Natural killer cell (primary cell): ENCODE results near the gene DOCK9. TPM values are rescaled to one million over a fixed set of nuclear protein-coding genes. Genes with fewer than 3 reads are reported as not detected.

ENCODE experiments used
- ATAC-seq, 3 donors: fragments of 150-1000 bp in 2 of 3; fragments of 200-7000 bp in 1 of 3; cut with Tn5 transposase; 1 replicate in 1 of 3; 2 replicates in 2 of 3; pipeline ENCODE4 v1.10.0; 2021; ENCODE audit warnings: mild to moderate bottlenecking in 2 of 3, moderate library complexity in 2 of 3
- DNase-seq, 2 donors: peaks; one replicate each; pipeline versions ENCODE4 v3.0.0 to v3.0.0-alpha.2; 2013 to 2021; ENCODE audit warnings: mixed read lengths in 1 of 2
- H3K27ac ChIP-seq: one replicate; pipeline ENCODE4 v1.5.1; 2013; ENCODE audit warnings: mild to moderate bottlenecking, low read length
- H3K27me3 ChIP-seq: one replicate; pipeline ENCODE4 v1.6.1; 2013; ENCODE audit warnings: low read length; ENCODE audit not compliant: control insufficient read depth, insufficient read depth
- H3K36me3 ChIP-seq: one replicate; pipeline ENCODE4 v1.6.1; 2013; ENCODE audit warnings: low read length; ENCODE audit not compliant: control insufficient read depth, insufficient read depth
- H3K4me1 ChIP-seq: one replicate; pipeline ENCODE4 v1.6.1; 2013; ENCODE audit warnings: low read length; ENCODE audit not compliant: control insufficient read depth, insufficient read depth
- H3K4me3 ChIP-seq: one replicate; pipeline ENCODE4 v1.5.1; 2013; ENCODE audit warnings: low read length
- H3K9me3 ChIP-seq: one replicate; pipeline ENCODE4 v1.6.1; 2013; ENCODE audit warnings: low read length; ENCODE audit not compliant: control insufficient read depth, insufficient read depth
- H3K27ac Mint-ChIP-seq, 2 donors: one replicate each; pipeline ENCODE4 v1.8.0; 2022; ENCODE audit warnings: mild to moderate bottlenecking in 2 of 2, mixed read lengths in 2 of 2, moderate library complexity in 1 of 2
- H3K27me3 Mint-ChIP-seq, 2 donors: one replicate each; pipeline ENCODE4 v1.8.0; 2022; ENCODE audit warnings: low read depth in 2 of 2, mixed read lengths in 2 of 2
- H3K36me3 Mint-ChIP-seq: one replicate; pipeline ENCODE4 v1.8.0; 2022; ENCODE audit warnings: mixed read lengths
- H3K4me1 Mint-ChIP-seq, 2 donors: one replicate each; pipeline ENCODE4 v1.8.0; 2022; ENCODE audit warnings: mixed read lengths in 2 of 2
- H3K4me3 Mint-ChIP-seq: one replicate; pipeline ENCODE4 v1.8.0; 2022; ENCODE audit warnings: mild to moderate bottlenecking, moderate library complexity, mixed read lengths
- H3K9me3 Mint-ChIP-seq, 2 donors: one replicate each; pipeline ENCODE4 v1.8.0; 2022; ENCODE audit warnings: mixed read lengths in 2 of 2
- WGBS: methylation state at CpG from one replicate; pipeline ENCODE4 v1.1.7; 2013; ENCODE audit warnings: missing lambda C conversion rate; ENCODE audit not compliant: insufficient coverage; 5-methylcytosine and 5-hydroxymethylcytosine counted together
- intact Hi-C: fragments of 100-400 bp; cut with micrococcal nuclease; formaldehyde crosslinking; loops from one replicate; pipeline ENCODE4 v1.14.2; 2022
- total RNA-seq, 4 donors: library from RNA; stranded (reverse); fragments of 120-200 nt in 1 of 4; gene quantifications; one replicate each; pipeline versions ENCODE4 v1.2.3 to v1.2.4, GENCODE V29; 2013 to 2022
- TF ChIP-seq, protein P1 (sequence below): fragments of 200-600 bp; IDR thresholded peaks from one replicate; pipeline ENCODE4 v1.8.0; 2022; ENCODE audit warnings: antibody characterized with exemption

Gene DOCK9
- total RNA-seq, 3 donors from 2014 or later (not counting 1 experiment from before 2014, with no cell fraction given) = 31.5 to 42.5 (median 40.9) TPM

DNA sequence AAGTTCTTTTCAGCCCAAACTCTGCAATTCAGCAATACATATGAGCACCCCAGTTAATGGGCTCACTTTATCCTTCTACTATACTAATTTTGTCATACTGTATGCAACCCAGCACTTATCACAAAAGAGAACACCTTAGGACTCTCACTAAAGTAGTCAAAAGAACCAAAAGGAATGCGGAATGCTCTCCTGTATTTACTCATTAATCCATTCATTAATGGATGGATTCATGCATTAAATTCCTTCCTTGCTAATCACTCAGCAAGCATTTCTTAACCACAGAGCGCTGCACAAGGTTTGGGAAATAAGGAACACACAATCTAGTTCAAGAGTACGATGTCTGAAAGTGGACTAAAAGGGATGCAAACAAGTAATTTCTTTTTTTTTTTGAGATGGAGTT lies 12.8 kb upstream of the DOCK9 start:
- H3K36me3 ChIP-seq = no peaks in the 10 kb centered on the region
- no peaks in the 10 kb centered on the region for H3K9me3 ChIP-seq
- Mint-ChIP-seq H3K9me3 (no peaks in the 10 kb centered on the region), H3K27me3 (peaks cover 0 to 2% of the 10 kb centered on the region in 2 donors), H3K27ac (no peak overlapping the region), H3K36me3 (no peaks in the 10 kb centered on the region), H3K4me1 (peaks cover 5 to 14% of the 10 kb centered on the region in 2 donors), H3K4me3 (no peak overlapping the region)
- no peaks in the 10 kb centered on the region for H3K4me1 ChIP-seq
- intact Hi-C loops = no loop called here
- ATAC-seq = no peak
- no peak for DNase-seq
- no peak overlapping the region for H3K4me3 ChIP-seq
- no peak overlapping the region for H3K27ac ChIP-seq
- 100% methylated on average over 3 of the region's 3 CpGs for WGBS
- TF ChIP-seq, protein P1, sequence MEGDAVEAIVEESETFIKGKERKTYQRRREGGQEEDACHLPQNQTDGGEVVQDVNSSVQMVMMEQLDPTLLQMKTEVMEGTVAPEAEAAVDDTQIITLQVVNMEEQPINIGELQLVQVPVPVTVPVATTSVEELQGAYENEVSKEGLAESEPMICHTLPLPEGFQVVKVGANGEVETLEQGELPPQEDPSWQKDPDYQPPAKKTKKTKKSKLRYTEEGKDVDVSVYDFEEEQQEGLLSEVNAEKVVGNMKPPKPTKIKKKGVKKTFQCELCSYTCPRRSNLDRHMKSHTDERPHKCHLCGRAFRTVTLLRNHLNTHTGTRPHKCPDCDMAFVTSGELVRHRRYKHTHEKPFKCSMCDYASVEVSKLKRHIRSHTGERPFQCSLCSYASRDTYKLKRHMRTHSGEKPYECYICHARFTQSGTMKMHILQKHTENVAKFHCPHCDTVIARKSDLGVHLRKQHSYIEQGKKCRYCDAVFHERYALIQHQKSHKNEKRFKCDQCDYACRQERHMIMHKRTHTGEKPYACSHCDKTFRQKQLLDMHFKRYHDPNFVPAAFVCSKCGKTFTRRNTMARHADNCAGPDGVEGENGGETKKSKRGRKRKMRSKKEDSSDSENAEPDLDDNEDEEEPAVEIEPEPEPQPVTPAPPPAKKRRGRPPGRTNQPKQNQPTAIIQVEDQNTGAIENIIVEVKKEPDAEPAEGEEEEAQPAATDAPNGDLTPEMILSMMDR = no peak
- H3K27me3 ChIP-seq = no peaks in the 10 kb centered on the region

DNA sequence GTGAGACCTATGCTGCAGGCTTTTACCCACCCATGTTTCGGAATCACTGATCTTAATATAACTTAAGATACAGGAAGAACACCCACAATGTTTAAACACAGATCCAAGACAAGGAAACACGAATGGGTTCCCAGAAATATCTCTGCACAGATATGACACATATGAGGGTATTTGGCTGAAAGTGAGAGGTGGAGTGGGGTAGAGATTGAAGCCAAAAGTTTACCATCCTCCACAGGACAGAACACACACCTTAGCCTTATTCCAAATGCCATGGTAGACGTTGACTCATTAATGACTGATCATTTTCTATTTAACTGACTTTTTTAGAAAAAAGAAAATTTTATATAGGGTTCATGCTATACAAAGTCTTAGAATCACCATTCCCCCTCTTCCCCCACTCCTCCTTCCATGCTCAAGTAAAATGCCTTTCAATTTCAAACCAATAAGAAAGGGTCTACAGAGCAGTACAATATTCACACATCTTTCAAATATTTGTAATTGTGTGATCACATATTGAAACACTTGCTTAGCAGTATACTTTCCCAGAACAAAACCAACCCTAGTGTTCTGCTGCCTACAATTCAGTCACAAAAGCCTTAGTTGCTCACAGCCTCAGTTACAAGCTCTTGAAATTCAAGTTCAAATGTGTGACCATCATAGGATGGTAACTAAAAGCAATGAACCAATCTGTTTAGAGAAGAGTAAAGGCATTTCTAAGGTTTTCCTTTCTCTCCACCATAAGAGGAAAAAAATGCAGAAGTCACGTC lies 11.8 kb upstream of the DOCK9 start:
- H3K36me3 ChIP-seq = no peaks in the 10 kb centered on the region
- WGBS = 100% methylated on average over 2 of the region's 4 CpGs
- H3K4me1 Mint-ChIP-seq = peaks cover 0 to 9% of the 10 kb centered on the region in 2 donors
- H3K9me3 ChIP-seq = no peaks in the 10 kb centered on the region
- no peak for DNase-seq
- no peaks in the 10 kb centered on the region for H3K4me1 ChIP-seq
- no peaks in the 10 kb centered on the region for H3K27me3 ChIP-seq
- no peak overlapping the region for H3K4me3 Mint-ChIP-seq
- H3K36me3 Mint-ChIP-seq = no peaks in the 10 kb centered on the region
- no peak for ATAC-seq
- peaks cover 0 to 2% of the 10 kb centered on the region in 2 donors for H3K27me3 Mint-ChIP-seq
- no peak overlapping the region for H3K27ac Mint-ChIP-seq
- H3K4me3 ChIP-seq = no peak overlapping the region
- intact Hi-C loops = no loop called here
- TF ChIP-seq, protein P1 = no peak
- no peak overlapping the region for H3K27ac ChIP-seq
- no peaks in the 10 kb centered on the region for H3K9me3 Mint-ChIP-seq

DNA sequence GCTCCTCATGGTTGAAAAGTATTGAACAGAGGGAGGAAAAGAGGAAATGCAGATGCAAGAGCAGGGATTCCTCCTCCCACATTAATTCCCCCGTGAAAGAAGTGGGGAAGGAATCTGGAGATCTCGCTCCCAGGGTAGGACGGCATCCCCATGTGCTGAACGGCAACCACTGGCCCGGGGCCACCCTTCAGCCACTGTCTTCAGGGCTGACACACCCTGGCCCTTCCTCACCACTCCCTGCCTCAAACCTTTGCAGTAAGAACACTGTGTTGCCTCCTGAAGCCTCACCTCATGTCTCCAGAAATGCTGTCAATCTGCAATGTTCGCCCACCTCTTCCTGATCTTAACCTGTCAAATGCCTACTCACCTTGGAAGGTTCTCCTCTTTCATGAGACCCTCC lies 10.9 kb upstream of the DOCK9 start:
- Mint-ChIP-seq H3K4me3 (no peak overlapping the region), H3K4me1 (peaks cover 0 to 13% of the 10 kb centered on the region in 2 donors), H3K36me3 (no peaks in the 10 kb centered on the region), H3K9me3 (no peaks in the 10 kb centered on the region), H3K27ac (no peak overlapping the region), H3K27me3 (peaks cover 0 to 2% of the 10 kb centered on the region in 2 donors)
- no peaks in the 10 kb centered on the region for H3K27me3 ChIP-seq
- H3K9me3 ChIP-seq = no peaks in the 10 kb centered on the region
- WGBS = 85% methylated on average over 6 of the region's 6 CpGs
- TF ChIP-seq, protein P1 = no peak
- no peak for ATAC-seq
- no peak for DNase-seq
- H3K27ac ChIP-seq = no peak overlapping the region
- no peaks in the 10 kb centered on the region for H3K4me1 ChIP-seq
- no peaks in the 10 kb centered on the region for H3K36me3 ChIP-seq
- intact Hi-C loops = no loop called here
- no peak overlapping the region for H3K4me3 ChIP-seq

DNA sequence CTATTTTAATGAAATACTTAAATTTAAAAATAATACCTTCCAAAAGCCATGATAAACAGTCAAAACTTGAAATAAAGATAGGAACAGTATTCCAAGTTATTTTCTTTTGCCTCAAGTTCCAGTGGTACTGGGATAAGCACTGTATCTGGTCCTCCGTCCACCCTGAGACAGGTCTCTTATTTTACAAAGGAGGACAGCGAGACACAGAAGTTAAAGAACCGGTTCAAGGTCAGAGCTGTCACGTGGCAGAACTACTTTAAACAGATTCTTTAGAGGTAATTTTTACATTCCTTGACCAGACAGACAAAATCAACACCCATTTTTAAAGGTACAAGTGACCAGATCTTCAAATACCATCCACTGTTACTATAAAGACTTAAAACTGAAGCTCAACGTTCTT lies 10.4 kb upstream of the DOCK9 start:
- H3K4me3 Mint-ChIP-seq = no peak overlapping the region
- Histone ChIP-seq H3K4me1 (no peaks in the 10 kb centered on the region), H3K27ac (no peak overlapping the region), H3K36me3 (no peaks in the 10 kb centered on the region), H3K27me3 (no peaks in the 10 kb centered on the region), H3K9me3 (no peaks in the 10 kb centered on the region), H3K4me3 (no peak overlapping the region)
- peaks cover 0 to 2% of the 10 kb centered on the region in 2 donors for H3K27me3 Mint-ChIP-seq
- no peak overlapping the region for H3K27ac Mint-ChIP-seq
- DNase-seq (no peak), ATAC-seq (no peak)
- TF ChIP-seq, protein P1 = no peak
- 91% methylated on average over 5 of the region's 5 CpGs for WGBS
- intact Hi-C loops = no loop called here
- no peaks in the 10 kb centered on the region for H3K9me3 Mint-ChIP-seq
- peaks cover under 1 to 14% of the 10 kb centered on the region in 2 donors for H3K4me1 Mint-ChIP-seq
- no peaks in the 10 kb centered on the region for H3K36me3 Mint-ChIP-seq
